Glutamatergic neuron (in vitro differentiated cells): ENCODE data around the gene TXN. TPM values are rescaled to one million over a fixed set of nuclear protein-coding genes. Genes with fewer than 3 reads are reported as not detected.

Experiments used
- DNase-seq: peaks from one replicate; pipeline ENCODE4 v3.0.0; 2022
- H3K27ac Mint-ChIP-seq: one replicate; pipeline ENCODE4 v1.8.0; 2020; ENCODE audit warnings: mild to moderate bottlenecking, mixed read lengths, inconsistent platforms; ENCODE audit not compliant: unreplicated experiment
- H3K27me3 Mint-ChIP-seq: one replicate; pipeline ENCODE4 v1.8.0; 2020; ENCODE audit warnings: mild to moderate bottlenecking, moderate library complexity, mixed read lengths, inconsistent platforms; ENCODE audit not compliant: unreplicated experiment
- H3K36me3 Mint-ChIP-seq: one replicate; pipeline ENCODE4 v1.8.0; 2020; ENCODE audit warnings: mild to moderate bottlenecking, mixed read lengths, inconsistent platforms; ENCODE audit not compliant: unreplicated experiment
- H3K4me1 Mint-ChIP-seq: one replicate; pipeline ENCODE4 v1.8.0; 2020; ENCODE audit warnings: mild to moderate bottlenecking, low read depth, mixed read lengths, inconsistent platforms; ENCODE audit not compliant: unreplicated experiment
- H3K4me3 Mint-ChIP-seq: one replicate; pipeline ENCODE4 v1.8.0; 2020; ENCODE audit warnings: mild to moderate bottlenecking, mixed read lengths, inconsistent platforms; ENCODE audit not compliant: unreplicated experiment
- H3K9me3 Mint-ChIP-seq: one replicate; pipeline ENCODE4 v1.8.0; 2020; ENCODE audit warnings: mild to moderate bottlenecking, moderate library complexity, mixed read lengths, inconsistent platforms; ENCODE audit not compliant: unreplicated experiment
- CTCF ChIP-seq: fragments of 200-600 bp; sonication (generic); IDR thresholded peaks from one replicate; pipeline ENCODE4 v1.5.0; 2021; ENCODE audit not compliant: partially characterized antibody, unreplicated experiment
- total RNA-seq: library from RNA; stranded (reverse); fragmentation: NEBNext Ultra II Directional; extraction: Animal tissue kit (Norgen Biotek cat#: 25700); gene quantifications from one replicate; pipeline ENCODE4 v1.2.1, GENCODE V29; 2021; ENCODE audit not compliant: unreplicated experiment

TXN gene
- total RNA-seq, 1 donor from 2014 or later: 165 TPM

- Mint-ChIP-seq H3K27ac (no peak overlapping the region), H3K36me3 (peaks cover 3% of the 10 kb centered on the region), H3K4me3 (no peak overlapping the region), H3K4me1 (no peaks in the 10 kb centered on the region), H3K27me3 (no peaks in the 10 kb centered on the region), H3K9me3 (no peaks in the 10 kb centered on the region)
- no peak for DNase-seq
- no peak for TF ChIP-seq CTCF
These were observed 14.9 kb downstream of the TXN start for GRCh38 chr9:110241260-110241857.

DNA sequence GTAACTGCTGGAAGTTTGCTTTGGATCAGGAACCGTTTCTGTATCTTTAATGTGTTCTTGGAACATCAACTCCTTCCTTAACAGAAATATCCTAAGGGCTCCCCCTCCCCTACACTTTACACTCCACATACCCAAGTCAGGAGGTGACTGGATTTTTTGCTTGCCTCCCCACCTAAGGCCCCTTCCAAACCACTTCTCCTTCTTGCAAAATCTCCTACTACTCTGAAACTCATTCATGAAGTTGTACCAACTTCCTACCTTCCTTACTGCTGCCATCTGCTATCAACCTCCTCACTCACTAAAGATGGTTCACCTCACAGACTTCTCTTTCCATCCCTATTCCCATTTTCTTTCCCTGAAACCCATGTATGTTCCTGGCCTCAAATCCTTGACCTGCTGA lies 16.1 kb downstream of the TXN start:
- Mint-ChIP-seq H3K27me3 (no peaks in the 10 kb centered on the region), H3K4me1 (no peaks in the 10 kb centered on the region), H3K9me3 (no peaks in the 10 kb centered on the region), H3K4me3 (no peak overlapping the region), H3K27ac (no peak overlapping the region), H3K36me3 (peaks cover 4% of the 10 kb centered on the region)
- TF ChIP-seq CTCF: no peak
- DNase-seq: no peak

- TF ChIP-seq CTCF: no peak
- no peak overlapping the region for H3K4me3 Mint-ChIP-seq
- no peaks in the 10 kb centered on the region for H3K4me1 Mint-ChIP-seq
- no peaks in the 10 kb centered on the region for H3K36me3 Mint-ChIP-seq
- H3K27ac Mint-ChIP-seq: no peak overlapping the region
- no peaks in the 10 kb centered on the region for H3K27me3 Mint-ChIP-seq
- DNase-seq: no peak
- H3K9me3 Mint-ChIP-seq: no peaks in the 10 kb centered on the region
These were observed 28.0 kb downstream of the TXN start for GRCh38 chr9:110228321-110228720.

DNA sequence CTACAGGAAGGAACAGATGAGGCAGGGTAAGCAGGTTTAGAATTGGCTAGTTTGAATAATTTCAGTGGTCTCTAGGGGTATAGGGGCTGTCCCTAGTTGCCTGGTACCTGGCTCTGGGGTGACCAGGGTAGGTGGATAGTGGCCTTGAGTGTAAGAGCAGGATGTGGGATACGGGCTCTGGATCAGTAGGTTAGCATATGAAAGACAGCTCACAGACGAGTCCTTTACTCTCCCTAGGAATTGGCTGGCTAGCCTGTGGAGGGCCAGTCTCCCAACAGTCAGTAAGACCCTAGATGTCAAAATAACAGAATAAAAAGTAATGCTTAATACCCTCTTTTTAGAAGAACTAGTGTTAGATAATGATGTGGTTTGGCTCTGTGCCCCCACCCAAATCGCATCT lies 31.7 kb downstream of the TXN start:
- no peak for TF ChIP-seq CTCF
- no peak for DNase-seq
- H3K4me1 Mint-ChIP-seq: no peaks in the 10 kb centered on the region
- peaks cover 9% of the 10 kb centered on the region for H3K36me3 Mint-ChIP-seq
- H3K9me3 Mint-ChIP-seq: no peaks in the 10 kb centered on the region
- no peak overlapping the region for H3K4me3 Mint-ChIP-seq
- H3K27me3 Mint-ChIP-seq: no peaks in the 10 kb centered on the region
- no peak overlapping the region for H3K27ac Mint-ChIP-seq

GRCh38 chr9:110220809-110221208 lies 35.5 kb downstream of the TXN start:
- no peak overlapping the region for H3K4me3 Mint-ChIP-seq
- no peak for DNase-seq
- H3K36me3 Mint-ChIP-seq: peaks cover 9% of the 10 kb centered on the region
- no peak for TF ChIP-seq CTCF
- no peaks in the 10 kb centered on the region for H3K4me1 Mint-ChIP-seq
- no peaks in the 10 kb centered on the region for H3K9me3 Mint-ChIP-seq
- H3K27ac Mint-ChIP-seq: no peak overlapping the region
- H3K27me3 Mint-ChIP-seq: no peaks in the 10 kb centered on the region
